ENCODE results near the gene CD40LG.

CD40LG gene

GRCh38 chrX:136650811-136651210 lies 2.9 kb downstream of the CD40LG start:
- Histone ChIP-seq H3K27ac (ENCODE audit: low read depth, low read length, severe bottlenecking) (no peak overlapping the region), H3K9me3 (ENCODE audit: control insufficient read depth, low read length) (no peaks in the 10 kb centered on the region), H3K36me3 (ENCODE audit: control insufficient read depth, insufficient read depth, low read length) (no peaks in the 10 kb centered on the region), H3K4me3 (ENCODE audit: extremely low read depth, insufficient read depth, low read length, poor library complexity, severe bottlenecking) (no peak overlapping the region), H3K4me1 (ENCODE audit: control insufficient read depth, insufficient read depth, low read length, poor library complexity, severe bottlenecking) (no peaks in the 10 kb centered on the region)
- WGBS, 2 experiments (ENCODE audit: insufficient coverage in 2 of 2), result 100% methylated on average over 2 of the region's 3 CpGs

DNA sequence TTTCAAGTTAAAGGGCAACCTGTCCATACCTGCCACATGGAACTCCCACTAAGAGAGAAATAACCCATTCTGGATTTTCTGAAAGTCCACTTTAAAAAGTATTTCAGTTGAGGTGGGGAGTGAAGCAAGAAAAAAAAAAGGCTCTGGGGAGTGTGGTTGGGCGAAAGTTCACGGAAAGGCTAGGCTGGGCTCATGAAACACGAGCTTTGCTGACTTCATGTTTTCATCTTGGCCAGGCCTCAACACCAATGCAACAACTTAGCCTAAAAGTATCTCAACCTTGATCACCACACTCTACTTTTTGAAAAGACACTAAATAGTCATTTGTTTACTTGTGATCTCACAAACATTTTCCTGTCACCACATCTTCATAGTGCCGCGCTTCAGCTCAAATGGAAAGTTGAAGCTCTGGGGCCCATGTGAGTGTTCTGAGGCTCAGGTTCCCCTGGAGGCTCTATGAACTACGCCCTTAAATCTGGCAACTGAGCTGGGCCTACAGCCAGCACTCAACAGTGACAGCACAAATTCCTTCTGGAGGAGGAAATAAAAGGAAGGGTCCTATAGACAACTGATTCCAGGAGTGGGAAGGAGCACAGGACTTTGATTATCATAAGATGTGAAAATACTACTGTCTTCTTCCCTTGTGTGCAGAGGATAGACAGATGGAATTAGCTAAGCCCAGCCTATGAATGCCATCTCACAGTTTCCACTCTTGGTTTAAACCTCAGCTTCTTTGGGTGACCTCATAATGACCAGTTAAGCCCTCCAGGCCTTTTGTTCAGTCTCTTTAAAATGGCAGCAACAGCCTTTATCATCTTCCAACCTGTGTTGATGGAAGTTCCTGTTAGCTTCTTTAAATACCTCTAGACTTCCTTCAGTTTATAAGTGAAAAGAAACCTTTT lies 5.1 kb downstream of the CD40LG start:
- WGBS, 2 experiments (ENCODE audit: insufficient coverage in 2 of 2), result no CpG with 5 or more reads among the region's 6 CpGs
- H3K4me3 ChIP-seq (ENCODE audit: extremely low read depth, insufficient read depth, low read length, poor library complexity, severe bottlenecking), result no peak overlapping the region
- H3K4me1 ChIP-seq (ENCODE audit: control insufficient read depth, insufficient read depth, low read length, poor library complexity, severe bottlenecking), result no peaks in the 10 kb centered on the region

GRCh38 chrX:136656361-136656964 lies 8.5 kb downstream of the CD40LG start:
- WGBS, 2 experiments (ENCODE audit: insufficient coverage in 2 of 2), result 100% methylated on average over 1 to 2 of the region's 5 CpGs
- Histone ChIP-seq H3K27ac (ENCODE audit: low read depth, low read length, severe bottlenecking) (no peak overlapping the region), H3K4me3 (ENCODE audit: extremely low read depth, insufficient read depth, low read length, poor library complexity, severe bottlenecking) (no peak overlapping the region), H3K4me1 (ENCODE audit: control insufficient read depth, insufficient read depth, low read length, poor library complexity, severe bottlenecking) (no peaks in the 10 kb centered on the region), H3K9me3 (ENCODE audit: control insufficient read depth, low read length) (no peaks in the 10 kb centered on the region), H3K36me3 (ENCODE audit: control insufficient read depth, insufficient read depth, low read length) (no peaks in the 10 kb centered on the region)

More for the DNA sequence above, 5.1 kb downstream of the CD40LG start:
- H3K36me3 ChIP-seq (ENCODE audit: control insufficient read depth, insufficient read depth, low read length), result no peaks in the 10 kb centered on the region
- no peak overlapping the region for H3K27ac ChIP-seq (ENCODE audit: low read depth, low read length, severe bottlenecking)
- H3K9me3 ChIP-seq (ENCODE audit: control insufficient read depth, low read length), result no peaks in the 10 kb centered on the region

GRCh38 chrX:136658151-136658550 lies 10.2 kb downstream of the CD40LG start:
- Histone ChIP-seq H3K4me3 (ENCODE audit: extremely low read depth, insufficient read depth, low read length, poor library complexity, severe bottlenecking) (no peak overlapping the region), H3K9me3 (ENCODE audit: control insufficient read depth, low read length) (no peaks in the 10 kb centered on the region), H3K36me3 (ENCODE audit: control insufficient read depth, insufficient read depth, low read length) (no peaks in the 10 kb centered on the region), H3K4me1 (ENCODE audit: control insufficient read depth, insufficient read depth, low read length, poor library complexity, severe bottlenecking) (no peaks in the 10 kb centered on the region), H3K27ac (ENCODE audit: low read depth, low read length, severe bottlenecking) (no peak overlapping the region)
- no CpG with 5 or more reads among the region's 5 CpGs for WGBS, 2 experiments (ENCODE audit: insufficient coverage in 2 of 2)

GRCh38 chrX:136659174-136659573 lies 11.2 kb downstream of the CD40LG start:
- Histone ChIP-seq H3K4me3 (ENCODE audit: extremely low read depth, insufficient read depth, low read length, poor library complexity, severe bottlenecking) (no peak overlapping the region), H3K9me3 (ENCODE audit: control insufficient read depth, low read length) (no peaks in the 10 kb centered on the region), H3K36me3 (ENCODE audit: control insufficient read depth, insufficient read depth, low read length) (no peaks in the 10 kb centered on the region), H3K4me1 (ENCODE audit: control insufficient read depth, insufficient read depth, low read length, poor library complexity, severe bottlenecking) (no peaks in the 10 kb centered on the region), H3K27ac (ENCODE audit: low read depth, low read length, severe bottlenecking) (no peak overlapping the region)
- WGBS, 2 experiments (ENCODE audit: insufficient coverage in 2 of 2), result 84 to 100% methylated on average over 3 to 5 of the region's 9 CpGs

- WGBS, 2 experiments (ENCODE audit: insufficient coverage in 2 of 2), result 100% methylated on average over 1 of the region's 1 CpG; no CpG with 5 or more reads in 1 of the 2 experiments
- Histone ChIP-seq H3K9me3 (ENCODE audit: control insufficient read depth, low read length) (no peaks in the 10 kb centered on the region), H3K4me3 (ENCODE audit: extremely low read depth, insufficient read depth, low read length, poor library complexity, severe bottlenecking) (no peak overlapping the region), H3K4me1 (ENCODE audit: control insufficient read depth, insufficient read depth, low read length, poor library complexity, severe bottlenecking) (no peaks in the 10 kb centered on the region), H3K27ac (ENCODE audit: low read depth, low read length, severe bottlenecking) (no peak overlapping the region), H3K36me3 (ENCODE audit: control insufficient read depth, insufficient read depth, low read length) (no peaks in the 10 kb centered on the region)
These were observed 12.9 kb downstream of the CD40LG start for GRCh38 chrX:136660896-136661295.

DNA sequence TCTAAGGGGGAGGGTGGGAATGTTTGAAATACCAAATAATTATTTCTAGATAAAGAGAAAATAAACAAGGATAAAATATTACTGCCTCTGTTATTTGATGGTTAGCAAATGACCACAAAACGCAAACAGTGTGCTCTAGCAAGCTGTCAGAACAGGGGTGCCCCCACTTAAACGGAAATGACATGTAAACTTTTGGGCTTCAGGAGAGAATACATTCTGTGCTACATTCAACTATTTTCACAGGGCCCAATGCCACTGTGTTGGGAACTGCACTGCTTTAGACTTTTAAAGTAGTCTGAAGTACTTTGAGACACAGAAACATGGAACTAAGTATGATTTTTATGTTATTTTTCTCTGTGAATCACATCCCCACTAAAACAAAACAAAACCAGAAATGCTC lies 14.1 kb downstream of the CD40LG start:
- Histone ChIP-seq H3K4me3 (ENCODE audit: extremely low read depth, insufficient read depth, low read length, poor library complexity, severe bottlenecking) (no peak overlapping the region), H3K4me1 (ENCODE audit: control insufficient read depth, insufficient read depth, low read length, poor library complexity, severe bottlenecking) (no peaks in the 10 kb centered on the region), H3K36me3 (ENCODE audit: control insufficient read depth, insufficient read depth, low read length) (no peaks in the 10 kb centered on the region), H3K9me3 (ENCODE audit: control insufficient read depth, low read length) (no peaks in the 10 kb centered on the region), H3K27ac (ENCODE audit: low read depth, low read length, severe bottlenecking) (no peak overlapping the region)
- no CpG with 5 or more reads among the region's 2 CpGs for WGBS, 2 experiments (ENCODE audit: insufficient coverage in 2 of 2)

DNA sequence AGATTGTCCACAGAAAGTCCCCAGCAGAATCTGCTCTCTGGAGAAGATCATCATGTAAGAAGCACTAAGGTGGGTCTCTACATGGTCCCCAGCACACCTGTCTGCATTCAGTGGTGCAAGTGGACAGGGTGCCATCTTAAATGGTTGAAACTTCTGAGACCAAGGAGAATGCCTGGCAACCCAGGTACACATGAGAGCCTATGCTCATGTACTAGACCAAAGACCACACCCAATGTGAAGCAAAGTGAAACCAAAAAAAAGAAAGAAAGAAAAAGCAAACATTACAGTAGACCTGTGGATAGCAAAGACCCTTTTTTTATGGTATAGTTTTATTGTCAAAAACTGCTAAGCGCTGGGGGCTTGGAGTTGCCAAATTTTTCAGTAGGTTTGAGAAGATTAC lies 15.0 kb downstream of the CD40LG start:
- H3K4me1 ChIP-seq (ENCODE audit: control insufficient read depth, insufficient read depth, low read length, poor library complexity, severe bottlenecking), result no peaks in the 10 kb centered on the region
- H3K9me3 ChIP-seq (ENCODE audit: control insufficient read depth, low read length), result no peaks in the 10 kb centered on the region
- WGBS, 2 experiments (ENCODE audit: insufficient coverage in 2 of 2), result no CpG with 5 or more reads among the region's 1 CpG
- H3K4me3 ChIP-seq (ENCODE audit: extremely low read depth, insufficient read depth, low read length, poor library complexity, severe bottlenecking), result no peak overlapping the region
- H3K36me3 ChIP-seq (ENCODE audit: control insufficient read depth, insufficient read depth, low read length), result no peaks in the 10 kb centered on the region
- no peak overlapping the region for H3K27ac ChIP-seq (ENCODE audit: low read depth, low read length, severe bottlenecking)

- H3K4me3 ChIP-seq (ENCODE audit: extremely low read depth, insufficient read depth, low read length, poor library complexity, severe bottlenecking), result no peak overlapping the region
- no peaks in the 10 kb centered on the region for H3K36me3 ChIP-seq (ENCODE audit: control insufficient read depth, insufficient read depth, low read length)
- no peaks in the 10 kb centered on the region for H3K9me3 ChIP-seq (ENCODE audit: control insufficient read depth, low read length)
- H3K27ac ChIP-seq (ENCODE audit: low read depth, low read length, severe bottlenecking), result no peak overlapping the region
- no peaks in the 10 kb centered on the region for H3K4me1 ChIP-seq (ENCODE audit: control insufficient read depth, insufficient read depth, low read length, poor library complexity, severe bottlenecking)
- WGBS, 2 experiments (ENCODE audit: insufficient coverage in 2 of 2), result 90% methylated on average over 2 of the region's 6 CpGs; no CpG with 5 or more reads in 1 of the 2 experiments
These were observed 17.4 kb downstream of the CD40LG start for GRCh38 chrX:136665258-136665900.

- Histone ChIP-seq H3K9me3 (ENCODE audit: control insufficient read depth, low read length) (no peaks in the 10 kb centered on the region), H3K4me3 (ENCODE audit: extremely low read depth, insufficient read depth, low read length, poor library complexity, severe bottlenecking) (no peak overlapping the region), H3K4me1 (ENCODE audit: control insufficient read depth, insufficient read depth, low read length, poor library complexity, severe bottlenecking) (no peaks in the 10 kb centered on the region), H3K27ac (ENCODE audit: low read depth, low read length, severe bottlenecking) (no peak overlapping the region), H3K36me3 (ENCODE audit: control insufficient read depth, insufficient read depth, low read length) (no peaks in the 10 kb centered on the region)
- no CpG with 5 or more reads among the region's 1 CpG for WGBS, 2 experiments (ENCODE audit: insufficient coverage in 2 of 2)
These were observed 18.1 kb downstream of the CD40LG start for GRCh38 chrX:136666088-136666487.

Measured in mesodermal cell (in vitro differentiated cells).